GM19467 (cell line): Measurements from ENCODE around the gene BRD3OS.

ENCODE experiments used
- ATAC-seq: cut with Tn5 transposase; IDR thresholded peaks from one replicate; pipeline ENCODE4 v1.9.1; 2021; ENCODE audit warnings: mild to moderate bottlenecking, moderate library complexity; ENCODE audit not compliant: unreplicated experiment

Gene BRD3OS

GRCh38 chr9:134003237-134003636, 22.0 kb upstream of the BRD3OS start:
- no peak for ATAC-seq

GRCh38 chr9:134004131-134004873, 21.0 kb upstream of the BRD3OS start:
- ATAC-seq = no peak

GRCh38 chr9:134004881-134005280, 20.4 kb upstream of the BRD3OS start:
- no peak for ATAC-seq

- ATAC-seq = no peak
Observed at GRCh38 chr9:134005381-134005780, 19.9 kb upstream of the BRD3OS start.

GRCh38 chr9:134007150-134007549, 18.1 kb upstream of the BRD3OS start:
- ATAC-seq = no peak

GRCh38 chr9:134007571-134007970, 17.7 kb upstream of the BRD3OS start:
- ATAC-seq = no peak

- no peak for ATAC-seq
Observed at GRCh38 chr9:134010310-134011173, 14.7 kb upstream of the BRD3OS start.

- ATAC-seq = no peak
Observed at GRCh38 chr9:134011401-134011800, 13.9 kb upstream of the BRD3OS start.

GRCh38 chr9:134014946-134015345, 10.3 kb upstream of the BRD3OS start:
- ATAC-seq = no peak

- ATAC-seq = no peak
Observed at GRCh38 chr9:134024214-134024792, 978 bp upstream of the BRD3OS start.

- peak; percentile 31 for ATAC-seq
Observed at GRCh38 chr9:134025606-134026541, 593 bp downstream of the BRD3OS start.

GRCh38 chr9:134026581-134026980, 1.3 kb downstream of the BRD3OS start:
- no peak for ATAC-seq

- ATAC-seq = no peak
Observed at GRCh38 chr9:134026981-134027380, 1.7 kb downstream of the BRD3OS start.

- ATAC-seq = no peak
Observed at GRCh38 chr9:134027561-134027960, 2.3 kb downstream of the BRD3OS start.

- no peak for ATAC-seq
Observed at GRCh38 chr9:134028076-134028475, 2.8 kb downstream of the BRD3OS start.

GRCh38 chr9:134028575-134029247, 3.4 kb downstream of the BRD3OS start:
- no peak for ATAC-seq

- ATAC-seq = no peak
Observed at GRCh38 chr9:134029248-134030226, 4.3 kb downstream of the BRD3OS start.

- no peak for ATAC-seq
Observed at GRCh38 chr9:134030821-134031470, 5.7 kb downstream of the BRD3OS start.
